Stimulated activated CD4-positive, alpha-beta T cell treated with anti-CD3 and anti-CD28 coated beads, Interleukin-12 subunit alpha, Interleukin-12 subunit beta, amount 100 ng/mL, for 24 hours (primary cell): ENCODE data around the gene TMEM231.
"Not testable (repeated sequence)": the region's sequence is repeated elsewhere in the genome, so short reads cannot be mapped to it uniquely, and the experiment has no call there.

Experiments
- DNase-seq, 2 experiments: peaks; one replicate each; pipeline ENCODE4 v3.0.0-alpha.2; 2020; ENCODE audit warnings: low read depth in 2 of 2

Gene TMEM231

DNA sequence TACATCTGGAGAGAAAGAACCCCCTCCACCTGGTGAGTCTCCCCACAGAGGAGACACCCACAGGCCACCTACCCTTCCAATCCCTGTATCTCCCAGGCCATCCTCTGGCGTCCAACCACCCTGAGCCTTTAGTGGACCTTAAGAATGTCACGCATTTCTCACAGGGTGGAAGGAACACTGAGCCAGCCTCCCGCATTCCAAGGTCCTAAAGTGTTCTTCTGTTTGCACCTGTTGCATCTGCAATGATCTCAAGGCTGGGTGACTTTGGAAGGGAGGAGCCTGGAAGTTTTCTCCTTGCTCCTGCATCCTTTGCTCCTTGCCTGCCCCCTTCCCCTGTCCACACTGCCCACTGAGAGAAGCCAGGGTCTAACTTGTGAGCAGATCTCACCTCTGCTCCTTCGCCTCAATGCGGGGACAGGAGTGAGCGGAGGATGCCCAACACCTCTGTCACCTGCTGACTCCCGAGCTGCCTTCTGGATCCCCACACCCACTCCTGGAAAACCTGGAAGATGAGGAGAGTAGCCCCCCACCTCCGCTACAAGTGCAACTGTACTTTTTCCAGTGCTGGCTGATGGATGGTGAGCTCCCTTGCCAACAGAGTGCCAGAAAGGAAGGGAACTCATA is 23.8 kb downstream of the TMEM231 start:
- DNase-seq: no peak

DNA sequence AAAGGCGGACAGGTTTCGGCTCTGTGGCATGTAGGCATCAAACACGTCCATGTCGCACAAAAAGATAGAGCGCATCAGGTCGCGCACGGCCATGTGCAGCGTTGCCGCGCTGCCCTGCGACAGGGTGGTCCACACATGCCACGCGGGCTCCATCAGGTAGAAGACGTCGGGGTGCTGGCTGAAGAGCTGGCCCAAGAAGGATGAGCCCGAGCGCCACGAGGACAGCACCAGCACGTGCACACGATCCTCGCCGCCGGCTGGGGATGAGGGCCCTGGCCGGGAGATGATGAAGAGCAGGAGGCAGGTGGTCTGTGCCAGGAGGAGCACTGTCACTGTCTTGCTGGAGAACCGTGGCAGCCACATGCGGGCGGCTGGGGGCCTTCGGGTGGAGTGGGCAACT is 26.1 kb downstream of the TMEM231 start:
- DNase-seq: no peak

DNA sequence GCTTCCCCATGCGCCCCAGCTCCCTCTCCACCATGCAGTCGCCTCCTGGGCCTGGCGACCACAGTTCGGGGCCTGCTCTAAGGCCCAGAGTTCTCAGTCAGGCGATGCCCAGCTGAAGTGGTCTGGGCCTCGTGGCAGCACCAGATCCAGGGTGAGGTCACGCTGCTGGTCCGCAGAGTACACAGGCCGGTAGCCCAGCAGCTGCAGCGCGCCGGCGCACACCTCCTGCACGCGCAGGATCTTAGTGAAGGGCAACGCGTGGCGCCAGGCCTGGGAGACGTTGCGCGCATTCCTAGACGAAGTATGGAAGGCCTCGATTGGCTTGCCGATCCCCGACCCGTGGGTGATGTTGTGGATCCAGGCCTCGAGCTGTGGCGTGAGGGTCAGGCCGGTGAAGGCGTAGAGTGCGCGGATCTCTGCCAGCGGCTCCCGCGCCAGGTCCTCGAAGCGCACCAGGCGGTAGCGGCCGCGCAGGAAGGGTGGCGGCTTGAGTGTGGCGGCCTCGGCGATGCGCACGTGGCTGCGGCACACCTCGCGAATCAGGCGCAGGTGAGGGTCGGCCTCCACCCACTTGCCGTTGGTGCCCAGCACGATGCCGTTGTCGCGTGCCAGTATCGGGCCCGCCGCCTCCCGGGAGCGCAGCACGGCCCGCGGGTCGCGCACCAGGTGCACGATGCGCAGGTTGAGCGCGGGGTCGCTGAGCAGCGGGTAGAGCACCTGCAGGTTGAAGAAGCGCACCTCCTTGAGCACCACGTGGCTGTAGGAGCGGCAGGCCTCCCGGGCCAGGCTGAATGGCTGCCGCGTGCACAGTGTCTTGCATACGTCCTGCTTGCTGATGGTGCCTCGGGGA is 26.8 kb downstream of the TMEM231 start:
- no peak for DNase-seq

DNA sequence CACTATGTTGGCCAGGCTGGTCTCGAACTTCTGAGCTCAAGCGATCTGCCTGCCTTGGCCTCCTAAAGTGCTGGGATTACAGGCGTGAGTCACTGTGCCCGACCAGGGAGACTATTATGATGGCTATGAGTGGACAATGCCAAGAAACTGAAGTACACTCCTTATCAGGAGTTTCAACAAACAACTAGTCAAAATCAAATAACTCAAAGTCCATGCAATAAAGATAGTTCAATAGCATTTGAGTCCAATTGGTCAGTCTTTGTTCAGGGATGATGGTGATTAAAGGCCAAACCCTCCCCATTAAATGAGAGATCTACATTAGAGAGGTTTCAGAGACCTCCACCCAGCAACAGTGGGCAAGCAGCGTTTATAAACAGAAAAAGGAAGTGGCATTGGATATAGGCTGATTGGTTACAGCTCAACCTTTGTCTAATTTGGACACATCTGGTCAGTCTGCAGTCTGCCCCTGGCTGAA is 28.2 kb downstream of the TMEM231 start:
- no peak for DNase-seq

DNA sequence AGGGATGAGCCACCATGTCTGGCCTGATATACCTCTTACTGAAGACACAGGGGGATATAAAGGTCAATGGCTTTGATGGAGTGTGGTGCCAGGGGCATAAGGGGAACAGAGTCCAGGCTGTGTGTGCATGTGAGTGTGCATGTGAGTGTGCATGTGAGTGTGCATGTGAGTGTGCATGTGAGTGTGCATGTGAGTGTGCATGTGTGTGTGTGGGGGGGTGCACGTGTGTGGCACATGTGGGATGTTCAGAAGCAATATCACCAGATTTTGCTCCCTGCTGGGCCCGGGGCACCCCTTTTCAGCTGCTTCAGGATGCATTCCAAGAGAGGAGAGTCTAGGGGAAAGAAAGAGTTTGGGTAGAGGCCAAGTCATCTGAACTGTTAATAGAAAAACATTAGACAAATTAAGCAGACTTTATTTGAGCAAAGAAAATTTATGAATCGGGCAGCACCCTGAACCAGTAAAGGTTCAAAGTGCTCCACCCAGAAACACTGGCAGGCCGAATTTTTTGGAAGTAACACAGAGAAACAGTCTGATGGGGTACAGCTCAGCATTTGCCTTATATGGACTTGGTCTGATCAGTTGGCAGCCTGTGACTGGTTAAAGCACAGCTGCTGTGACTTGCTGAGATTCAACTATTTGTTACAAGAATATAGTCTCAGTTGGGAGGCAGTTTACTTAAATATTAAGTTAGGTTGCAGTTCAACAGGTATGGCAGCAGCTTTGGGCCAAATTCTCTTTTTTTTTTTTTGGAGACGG is 29.8 kb downstream of the TMEM231 start:
- DNase-seq: no peak

DNA sequence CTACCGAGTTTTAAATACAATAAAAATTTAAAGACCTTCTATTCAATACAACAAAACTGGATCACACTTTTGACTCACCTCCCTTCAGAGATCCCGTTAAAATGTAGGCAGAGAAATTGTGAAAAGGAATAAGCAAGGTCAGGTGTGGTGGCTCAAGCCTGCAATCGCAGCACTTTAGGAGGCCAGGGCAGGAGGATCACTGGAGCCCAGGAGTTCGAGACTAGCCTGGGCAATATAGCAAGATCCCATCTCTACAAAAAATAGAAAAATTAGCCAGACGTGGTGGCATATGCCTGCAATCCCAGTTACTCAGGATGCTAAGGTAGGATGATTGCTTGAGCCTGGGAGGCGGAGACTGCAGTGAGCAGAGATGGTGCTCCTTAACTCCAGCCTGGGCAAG is 36.9 kb downstream of the TMEM231 start:
- no peak for DNase-seq

DNA sequence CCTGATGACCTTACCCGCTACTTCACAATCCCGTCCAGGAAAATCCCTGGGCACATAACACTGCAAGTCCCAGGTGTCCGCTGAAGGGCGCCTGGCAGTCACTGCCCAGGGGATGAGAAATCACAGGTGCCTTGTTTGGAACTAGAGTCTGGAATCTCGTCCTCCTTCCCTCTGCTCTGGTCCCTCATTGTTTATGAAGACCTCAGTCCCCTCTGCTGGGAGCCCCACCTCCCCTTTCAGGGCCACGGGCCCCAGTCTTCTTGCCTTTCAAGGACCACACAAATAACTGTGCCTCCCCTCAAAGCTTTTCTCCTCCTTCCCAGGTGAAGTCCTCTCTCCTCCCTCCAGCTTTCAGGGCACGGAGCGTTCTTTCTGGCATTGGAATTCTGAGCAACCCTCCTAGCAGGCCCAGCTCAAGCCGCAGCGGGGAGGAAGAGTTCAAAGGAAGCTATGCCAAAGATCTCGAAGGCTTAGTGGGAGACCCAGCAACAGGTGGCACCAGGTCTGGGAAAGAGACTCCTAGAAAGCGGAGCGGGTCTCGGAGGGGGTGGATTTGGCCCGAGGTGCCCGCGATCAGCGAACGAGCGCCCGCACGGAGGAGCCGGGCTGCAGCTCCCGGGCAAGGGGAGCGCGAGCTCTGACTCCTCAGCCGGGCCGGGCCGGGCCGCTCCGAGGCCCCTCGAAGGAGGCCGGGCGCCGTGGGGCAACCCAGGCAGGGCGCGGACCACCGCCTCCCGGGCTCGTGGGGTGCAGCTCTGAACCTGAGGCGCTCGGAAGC is 39.7 kb downstream of the TMEM231 start:
- DNase-seq: peak in 1 of 2 experiments; percentile 8

DNA sequence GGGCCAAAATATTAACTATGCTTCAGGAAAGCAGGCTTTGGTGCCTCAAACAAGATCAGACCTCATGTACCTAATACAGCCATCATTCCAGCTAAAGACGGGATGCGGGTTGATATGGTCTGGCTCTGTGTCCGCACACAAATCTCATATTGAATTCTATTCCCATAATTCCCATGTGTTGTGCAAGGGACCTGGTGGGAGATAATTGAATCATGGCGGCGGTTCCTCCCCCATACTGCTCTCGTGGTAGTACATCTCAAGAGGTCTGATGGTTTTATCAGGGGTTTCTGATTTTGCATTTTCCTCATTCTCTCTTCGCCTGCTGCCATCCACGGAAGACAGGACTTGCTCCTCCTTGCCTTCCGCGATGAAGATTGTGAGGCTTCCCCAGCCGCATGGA is 41.8 kb downstream of the TMEM231 start:
- no peak for DNase-seq

DNA sequence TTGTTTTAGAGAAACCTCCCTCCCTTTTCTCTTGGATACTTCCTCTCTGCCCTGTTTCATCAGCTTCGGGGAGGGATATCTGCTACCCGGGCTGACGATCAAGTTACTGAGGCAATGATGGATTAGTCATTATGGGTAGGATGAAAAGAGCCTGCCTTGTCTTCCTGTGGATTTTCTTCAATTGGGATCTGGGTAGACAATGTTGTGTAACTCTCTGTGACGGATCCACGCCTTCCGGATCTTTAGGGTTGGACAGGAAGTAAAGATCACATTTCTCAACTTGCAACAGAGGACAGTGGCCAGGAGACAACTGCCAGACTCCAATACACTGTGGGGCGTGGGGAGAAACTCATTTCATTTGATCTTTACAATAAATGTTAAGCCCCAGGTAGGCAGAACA is 49.5 kb downstream of the TMEM231 start:
- no peak for DNase-seq

DNA sequence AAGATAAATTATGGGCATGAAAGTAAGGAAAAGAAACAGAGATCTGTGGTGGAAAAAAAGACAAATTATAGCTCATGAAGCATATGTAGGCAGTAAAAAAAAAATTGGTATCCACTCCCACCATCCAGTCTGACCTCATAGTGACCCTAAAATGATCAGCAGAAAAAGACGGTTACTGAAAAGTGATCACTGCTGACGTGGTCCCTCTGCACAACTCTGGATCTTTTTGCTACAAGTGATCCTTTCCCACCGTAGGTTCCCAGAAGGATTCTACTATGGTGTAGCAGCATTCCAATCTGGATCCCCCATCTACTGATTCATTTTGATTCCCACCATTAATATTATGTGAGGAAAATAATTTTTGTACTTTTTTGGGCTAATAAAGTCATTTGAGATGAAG is 49.9 kb downstream of the TMEM231 start:
- DNase-seq: no peak

DNA sequence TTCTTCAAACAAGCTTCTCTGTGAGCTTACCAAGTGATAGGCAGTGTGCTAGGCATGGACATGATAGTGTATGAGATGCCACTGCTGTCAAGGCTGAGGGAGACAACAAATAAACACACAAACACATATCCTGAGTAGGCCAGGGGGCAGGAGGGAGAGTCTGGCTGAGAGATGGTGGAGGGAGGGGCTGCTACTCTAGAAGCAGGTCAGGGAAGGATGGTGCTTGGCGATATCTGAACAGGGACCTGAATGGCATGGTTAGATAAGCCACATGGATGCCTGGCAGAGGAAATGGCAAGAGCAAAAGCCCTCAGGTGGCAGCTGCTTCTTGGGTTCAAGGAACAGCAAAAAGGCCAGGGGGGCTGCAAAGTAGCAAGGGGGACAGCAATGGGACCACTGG is 52.3 kb downstream of the TMEM231 start:
- DNase-seq: no peak

DNA sequence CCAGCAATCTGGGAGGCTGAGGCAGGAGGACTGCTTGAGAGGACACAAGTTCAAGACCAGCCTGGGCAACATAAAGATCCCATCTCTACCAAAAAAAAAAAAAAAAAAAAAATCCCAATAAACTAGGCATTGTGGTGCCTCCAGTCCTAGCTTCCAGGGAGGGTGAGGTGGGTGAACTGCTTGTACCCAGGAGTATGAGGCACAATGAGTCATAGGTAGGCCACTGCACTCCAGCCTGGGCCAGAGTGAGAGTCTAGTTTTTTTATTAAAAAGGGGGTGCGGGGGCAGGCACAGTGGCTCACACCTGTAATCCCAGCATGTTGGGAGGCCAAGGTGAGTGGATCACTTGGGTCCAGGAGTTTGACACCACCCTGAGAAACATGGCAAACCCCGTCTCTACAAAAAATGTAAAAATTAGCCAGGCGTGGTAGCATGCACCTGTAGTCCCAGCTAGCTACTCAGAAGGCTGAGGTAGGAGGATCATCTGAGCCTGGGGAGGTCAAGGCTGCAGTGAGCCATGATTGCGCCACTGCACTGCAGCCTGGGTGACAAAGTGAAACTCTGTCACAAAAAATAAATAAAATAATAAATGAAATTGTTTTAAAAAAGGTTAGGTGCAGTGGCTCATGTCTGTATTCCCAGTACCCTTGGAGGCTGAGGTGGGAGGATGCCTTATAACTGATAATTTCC is 53.0 kb downstream of the TMEM231 start:
- DNase-seq: no peak

DNA sequence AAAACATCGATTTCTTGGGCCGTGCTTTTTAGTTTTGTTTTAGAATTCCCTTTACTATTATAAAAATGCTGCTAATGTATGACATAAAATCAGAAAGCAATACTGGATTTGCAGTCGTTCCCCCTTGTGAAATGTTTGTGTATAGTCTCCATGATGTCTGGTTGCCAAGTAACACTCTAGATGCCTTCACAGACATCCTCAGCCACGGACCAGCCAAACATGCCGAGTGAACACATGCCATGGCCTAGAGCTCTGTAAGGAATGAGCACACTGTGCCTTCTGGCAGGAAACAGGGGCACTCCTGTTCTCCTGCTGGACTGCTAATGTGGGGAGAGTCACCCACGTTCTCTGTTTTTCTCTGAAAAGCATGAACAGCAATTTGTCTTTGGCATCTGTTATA is 54.2 kb downstream of the TMEM231 start:
- DNase-seq: not testable (repeated sequence)

DNA sequence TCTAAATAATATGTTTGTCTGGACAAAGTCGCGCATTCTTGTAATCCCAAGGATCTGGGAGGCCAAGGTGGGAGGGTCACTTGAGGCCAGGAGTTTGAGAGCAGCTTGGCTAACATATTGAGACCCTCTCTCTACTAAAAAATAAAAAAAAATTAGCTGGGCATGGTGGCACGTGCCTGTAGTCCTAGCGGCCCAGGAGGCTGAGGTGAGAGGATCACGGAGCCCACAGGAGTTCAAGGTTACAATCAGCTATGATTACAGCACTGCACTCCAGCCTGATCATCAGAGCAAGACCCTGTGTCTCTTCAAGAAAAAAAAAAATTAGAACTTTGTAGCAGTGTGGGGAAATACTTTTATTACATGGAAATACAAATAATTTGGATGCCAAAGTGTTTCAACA is 54.7 kb downstream of the TMEM231 start:
- no peak for DNase-seq

DNA sequence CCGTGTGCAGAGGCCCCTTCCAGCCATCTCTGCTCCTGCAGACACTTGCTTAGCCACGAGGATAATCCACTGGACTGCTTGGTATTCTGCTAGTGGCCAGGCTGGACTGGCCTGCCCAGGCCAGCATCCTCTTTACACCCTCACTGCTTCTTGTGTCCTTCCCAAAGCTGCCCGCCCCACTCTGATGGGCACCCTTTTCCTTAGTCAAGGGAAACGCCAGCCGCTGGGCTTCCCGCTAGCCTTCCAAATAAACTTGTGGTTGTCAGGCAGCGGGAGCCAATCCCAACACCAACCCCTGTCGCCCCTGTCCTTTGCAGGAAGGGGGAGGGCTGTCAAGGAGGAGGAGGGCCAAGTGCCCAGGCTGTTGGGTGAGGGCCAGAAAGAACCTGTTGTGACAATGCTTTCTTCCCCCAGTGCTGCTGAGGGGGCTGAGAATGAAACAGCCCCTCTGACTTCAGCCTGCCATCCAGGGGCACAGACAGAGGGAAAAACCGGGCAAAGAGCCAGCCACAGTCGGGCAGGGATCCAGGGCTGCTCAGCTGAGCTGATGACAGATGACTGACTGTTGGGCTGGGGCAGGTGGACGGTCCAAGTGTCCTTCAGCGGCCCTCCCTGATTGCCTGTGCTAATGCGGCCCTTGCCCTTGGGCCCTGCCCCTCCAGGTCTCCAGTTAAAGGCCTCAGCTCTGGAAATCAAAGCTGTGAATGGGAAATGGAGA is 57.3 kb downstream of the TMEM231 start:
- DNase-seq: not testable (repeated sequence)

DNA sequence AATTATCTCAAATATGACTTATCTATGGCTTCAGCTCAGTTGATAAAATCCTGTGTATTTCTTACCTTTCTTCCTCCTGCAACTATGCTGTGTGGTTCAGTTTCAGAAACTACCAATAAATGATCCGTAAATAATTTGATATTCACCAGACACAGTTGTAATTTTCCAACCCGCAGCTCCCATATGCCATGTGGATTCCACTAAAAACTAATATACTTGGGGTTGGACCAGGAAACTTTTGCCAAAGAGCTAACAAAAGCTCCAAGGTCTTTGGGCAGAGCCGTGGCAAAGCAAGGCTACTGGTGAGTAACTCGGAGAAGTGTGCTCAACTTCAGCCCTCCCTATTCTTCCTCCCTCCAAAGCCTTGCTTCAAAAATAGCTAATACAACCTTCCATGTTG is 58.5 kb downstream of the TMEM231 start:
- DNase-seq: no peak

DNA sequence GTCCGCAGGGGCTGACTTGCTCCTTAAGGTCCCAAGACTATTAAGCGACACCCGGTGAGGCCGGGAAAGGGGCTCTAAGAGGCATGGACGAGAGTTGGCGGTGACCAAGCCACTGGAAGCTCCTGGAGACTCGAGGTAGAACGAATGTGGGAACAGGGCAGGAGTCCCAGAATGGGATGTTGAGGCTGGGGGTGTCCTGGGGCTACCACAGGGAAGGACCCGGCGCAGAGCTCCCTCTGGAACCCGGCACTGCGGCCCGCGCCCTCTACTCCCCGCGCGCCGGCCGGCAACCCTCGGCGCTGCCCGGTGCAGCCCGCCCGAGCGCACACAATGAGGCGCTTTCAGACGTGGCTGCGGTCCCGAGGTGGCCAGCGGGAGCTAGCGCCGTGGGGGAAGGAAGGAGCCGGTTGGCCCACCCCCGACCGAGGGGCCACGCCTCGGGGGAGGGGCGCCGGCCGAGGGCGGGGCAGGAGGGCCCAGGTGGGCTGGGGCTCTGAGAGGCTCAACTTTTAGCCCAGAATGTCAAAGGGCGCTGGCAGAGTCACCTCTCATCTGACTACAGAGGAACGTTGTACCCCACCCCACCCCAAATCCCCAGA is 60.9 kb downstream of the TMEM231 start, which contains the start of gene CHST6:
TSS of gene CHST6 (minus strand) at position 366 of the 599 bp plus-strand sequence. CDS start 15,613 bp downstream, outside the sequence.
- peak in 1 of 2 experiments; percentile 13 for DNase-seq

DNA sequence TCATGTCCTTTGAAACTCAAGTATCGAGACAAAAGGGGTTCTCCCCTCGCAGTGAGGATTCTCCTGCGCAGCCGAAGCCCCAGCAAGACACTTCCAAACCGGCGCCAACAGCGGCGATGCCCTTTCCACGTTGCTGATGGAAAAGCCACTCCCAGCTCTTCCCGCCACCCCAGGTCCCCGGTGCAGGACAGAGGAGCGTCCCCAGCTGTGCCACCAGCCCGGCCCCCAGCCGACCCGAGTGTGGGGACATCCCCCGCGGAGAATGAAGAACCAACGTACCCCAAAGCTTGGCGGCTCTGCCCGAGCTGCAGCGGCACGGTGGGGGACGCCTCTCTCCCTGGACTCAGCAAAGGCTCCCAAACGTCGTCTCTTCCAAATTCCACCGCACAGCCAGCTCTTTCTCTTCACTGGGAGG is 61.4 kb downstream of the TMEM231 start:
- no peak for DNase-seq

DNA sequence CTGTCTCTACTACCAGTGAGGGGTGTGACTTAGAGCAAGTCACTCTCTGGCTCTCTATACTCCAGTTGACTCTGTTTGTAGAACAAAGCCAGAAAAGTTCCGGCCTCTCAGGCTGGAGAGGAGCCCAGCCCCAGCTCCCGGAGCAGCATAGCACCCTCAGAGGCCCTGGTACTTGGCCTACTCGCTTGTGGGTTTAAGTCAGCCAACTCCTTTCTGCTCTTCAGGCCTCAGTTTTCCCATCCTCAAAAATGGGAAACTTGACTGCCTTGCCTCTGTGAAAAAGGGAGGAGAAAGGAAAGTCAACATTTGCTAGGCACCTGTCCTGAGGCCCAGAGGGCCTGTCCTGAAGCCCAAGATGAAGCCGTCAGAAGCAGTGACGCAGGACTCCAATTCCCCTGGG is 61.9 kb downstream of the TMEM231 start:
- DNase-seq: no peak

DNA sequence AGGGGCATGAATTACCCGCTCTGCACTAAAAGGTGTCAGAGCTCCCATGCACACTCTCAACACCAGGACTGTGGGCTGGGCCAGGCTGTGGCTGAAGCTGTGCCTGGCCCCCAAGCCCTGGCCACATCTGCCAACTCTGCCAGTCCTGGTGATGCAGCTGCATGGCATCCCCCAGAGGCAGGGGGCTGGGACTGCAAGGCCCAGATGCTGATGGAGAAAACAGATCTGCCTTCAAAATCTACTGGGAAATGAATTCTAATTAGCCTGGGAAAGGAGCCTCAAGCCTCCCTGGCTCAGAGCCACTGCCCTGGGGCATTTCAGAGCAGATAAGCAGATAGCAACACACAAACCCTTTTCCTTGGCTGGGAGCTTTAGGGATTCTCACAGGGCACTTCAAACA is 64.2 kb downstream of the TMEM231 start:
- DNase-seq: no peak
